Upper lobe of left lung (tissue), 6 donors: Measurements from ENCODE around the gene INPP5D. TPM values are rescaled to one million over a fixed set of nuclear protein-coding genes. Genes with fewer than 3 reads are reported as not detected.

Experiments
- ATAC-seq, 2 donors: fragments of 200-7000 bp; cut with Tn5 transposase; one replicate each; pipeline ENCODE4 v1.9.1; 2022; ENCODE audit warnings: mild to moderate bottlenecking in 2 of 2, moderate library complexity in 2 of 2; ENCODE audit not compliant: low FRiP score in 2 of 2
- DNase-seq, 2 donors: peaks; one replicate each; pipeline ENCODE4 v3.0.0-alpha.2; 2019 to 2020
- H3K27ac ChIP-seq, 4 donors: fragments of 200-600 bp; sonication (generic); one replicate each; pipeline ENCODE4 v1.5.1; 2016 to 2019
- H3K27me3 ChIP-seq, 4 donors: fragments of 200-600 bp; sonication (generic); one replicate each; pipeline ENCODE4 v1.5.1; 2017 to 2019
- H3K36me3 ChIP-seq, 4 donors: fragments of 200-600 bp; sonication (generic); one replicate each; pipeline ENCODE4 v1.5.1; 2016 to 2019
- H3K4me1 ChIP-seq, 4 donors: fragments of 200-600 bp; sonication (generic); one replicate each; pipeline ENCODE4 v1.5.1; 2018 to 2019
- H3K4me3 ChIP-seq, 4 donors: fragments of 200-600 bp; sonication (generic); one replicate each; pipeline ENCODE4 v1.5.1; 2017 to 2019; ENCODE audit warnings: mild to moderate bottlenecking in 2 of 4, moderate library complexity in 1 of 4
- H3K9me3 ChIP-seq, 4 donors: fragments of 200-600 bp; sonication (generic); one replicate each; pipeline ENCODE4 v1.5.1; 2018 to 2019
- EP300 ChIP-seq, 4 donors: sonication (generic); formaldehyde crosslinking; IDR thresholded peaks; one replicate each; pipeline ENCODE4 v1.5.1; 2017; ENCODE audit warnings: antibody characterized with exemption in 4 of 4, control low read depth in 2 of 4
- POLR2A ChIP-seq, 4 donors: fragments of 450-650 bp; IDR thresholded peaks; one replicate each; pipeline ENCODE4 v1.5.1; 2016 to 2017; ENCODE audit warnings: antibody characterized with exemption in 4 of 4, mild to moderate bottlenecking in 2 of 4
- POLR2AphosphoS5 ChIP-seq, 2 donors: sonication (generic); formaldehyde crosslinking; IDR thresholded peaks; one replicate each; pipeline ENCODE4 v1.5.1; 2017; ENCODE audit warnings: antibody characterized with exemption in 2 of 2
- WGBS, 2 donors: methylation state at CpG; one replicate each; pipeline ENCODE4 v1.1.5; 2017 to 2018; 5-methylcytosine and 5-hydroxymethylcytosine counted together
- total RNA-seq, 6 donors: library from RNA; depleted of rRNA in 4 of 6; stranded (reverse); fragments of >200 nt in 4 of 6; gene quantifications; one replicate each; pipeline versions ENCODE4 v1.1.0 to v1.2.1, GENCODE V29; 2016 to 2021
- TF ChIP-seq, protein P1 (sequence below), 6 experiments: fragments of 450-650 bp in 4 of 6; fragments of 200-600 bp in 2 of 6; sonication (generic) in 2 of 6; IDR thresholded peaks; one replicate each; pipeline ENCODE4 v1.5.1; 2016 to 2019; ENCODE audit warnings: antibody characterized with exemption in 6 of 6
- donor health status: DM: no; HTN: no; CAD: no; lungs with moderate emphysema.
- donor health status: DM: no; HTN: yes; CAD: no; lungs with severe emphysema.

The INPP5D gene
- total RNA-seq, 6 donors from 2014 or later = 17.6 to 243 (median 31.7) TPM

DNA sequence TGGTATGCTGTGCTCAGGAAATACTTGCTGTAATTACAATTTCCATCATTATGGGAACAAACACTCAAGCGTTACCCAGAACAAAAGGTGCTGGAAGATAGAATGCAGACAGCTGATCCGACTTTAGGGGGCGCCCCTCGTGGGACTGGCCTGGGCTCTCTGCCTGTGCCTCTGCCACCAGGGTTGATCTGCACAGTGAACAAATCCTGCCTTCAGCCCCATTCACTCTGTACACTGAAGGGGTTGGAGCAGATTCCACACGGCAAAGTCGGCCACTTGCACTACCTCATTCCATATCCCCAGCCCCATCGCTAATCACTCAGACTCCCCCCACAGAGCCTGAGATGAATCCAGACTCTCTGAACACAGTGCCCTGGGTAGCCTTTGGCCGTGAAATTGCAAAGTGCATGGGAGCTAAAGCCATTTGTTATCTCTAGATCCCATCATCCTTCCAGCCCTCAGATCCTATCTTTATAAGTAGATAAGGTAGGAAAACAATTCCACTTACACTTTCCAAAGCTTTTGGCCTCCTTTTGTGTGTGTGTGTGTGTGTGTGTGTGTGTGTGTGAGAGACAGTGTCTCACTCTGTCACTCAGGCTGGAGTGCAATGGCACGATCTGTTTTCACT is 69.3 kb downstream of the INPP5D start:
- Histone ChIP-seq H3K27me3 (no peaks in the 10 kb centered on the region), H3K36me3 (peaks cover 0 to 35% (median 13%) of the 10 kb centered on the region in 4 donors), H3K4me3 (no peak overlapping the region), H3K9me3 (no peaks in the 10 kb centered on the region), H3K27ac (no peak overlapping the region), H3K4me1 (no peaks in the 10 kb centered on the region)
- 64 to 68% methylated on average over 9 of the region's 9 CpGs for WGBS, 2 donors
- no peak for TF ChIP-seq EP300 (IDR thresholded peaks at IDR 0.05)
- no peak for TF ChIP-seq POLR2AphosphoS5 (IDR thresholded peaks at IDR 0.05)
- TF ChIP-seq, protein P1, sequence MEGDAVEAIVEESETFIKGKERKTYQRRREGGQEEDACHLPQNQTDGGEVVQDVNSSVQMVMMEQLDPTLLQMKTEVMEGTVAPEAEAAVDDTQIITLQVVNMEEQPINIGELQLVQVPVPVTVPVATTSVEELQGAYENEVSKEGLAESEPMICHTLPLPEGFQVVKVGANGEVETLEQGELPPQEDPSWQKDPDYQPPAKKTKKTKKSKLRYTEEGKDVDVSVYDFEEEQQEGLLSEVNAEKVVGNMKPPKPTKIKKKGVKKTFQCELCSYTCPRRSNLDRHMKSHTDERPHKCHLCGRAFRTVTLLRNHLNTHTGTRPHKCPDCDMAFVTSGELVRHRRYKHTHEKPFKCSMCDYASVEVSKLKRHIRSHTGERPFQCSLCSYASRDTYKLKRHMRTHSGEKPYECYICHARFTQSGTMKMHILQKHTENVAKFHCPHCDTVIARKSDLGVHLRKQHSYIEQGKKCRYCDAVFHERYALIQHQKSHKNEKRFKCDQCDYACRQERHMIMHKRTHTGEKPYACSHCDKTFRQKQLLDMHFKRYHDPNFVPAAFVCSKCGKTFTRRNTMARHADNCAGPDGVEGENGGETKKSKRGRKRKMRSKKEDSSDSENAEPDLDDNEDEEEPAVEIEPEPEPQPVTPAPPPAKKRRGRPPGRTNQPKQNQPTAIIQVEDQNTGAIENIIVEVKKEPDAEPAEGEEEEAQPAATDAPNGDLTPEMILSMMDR (IDR thresholded peaks at IDR 0.05) = no peak
- ATAC-seq = no peak
- no peak for DNase-seq

DNA sequence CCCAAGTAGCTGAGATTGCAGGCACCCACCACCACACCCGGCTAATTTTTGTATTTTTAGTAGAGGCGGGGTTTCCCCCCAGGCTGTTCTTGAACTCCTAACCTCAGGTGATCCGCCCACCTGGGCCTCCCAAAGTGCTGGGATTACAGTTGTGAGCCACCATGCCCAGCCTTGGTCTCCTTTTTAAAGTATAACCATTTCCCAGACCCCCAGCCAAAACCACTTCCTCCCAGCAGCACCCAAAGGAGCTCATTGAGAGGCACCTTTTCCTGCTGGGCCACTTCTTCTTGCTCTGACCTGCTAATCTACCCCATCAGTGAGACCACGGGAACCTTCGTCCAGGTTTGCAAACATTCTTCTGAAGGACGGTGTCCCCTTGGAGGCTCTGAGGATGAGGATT is 69.9 kb downstream of the INPP5D start:
- ATAC-seq = no peak
- Histone ChIP-seq H3K27ac (no peak overlapping the region), H3K4me3 (no peak overlapping the region), H3K9me3 (no peaks in the 10 kb centered on the region), H3K27me3 (no peaks in the 10 kb centered on the region), H3K36me3 (peaks cover 0 to 35% (median 12%) of the 10 kb centered on the region in 4 donors), H3K4me1 (no peaks in the 10 kb centered on the region)
- 53 to 68% methylated on average over 6 of the region's 6 CpGs for WGBS, 2 donors
- TF ChIP-seq, protein P1 (IDR thresholded peaks at IDR 0.05) = no peak
- no peak for TF ChIP-seq POLR2A (IDR thresholded peaks at IDR 0.05)
- TF ChIP-seq POLR2AphosphoS5 (IDR thresholded peaks at IDR 0.05) = no peak
- TF ChIP-seq EP300 (IDR thresholded peaks at IDR 0.05) = no peak
- no peak for DNase-seq

DNA sequence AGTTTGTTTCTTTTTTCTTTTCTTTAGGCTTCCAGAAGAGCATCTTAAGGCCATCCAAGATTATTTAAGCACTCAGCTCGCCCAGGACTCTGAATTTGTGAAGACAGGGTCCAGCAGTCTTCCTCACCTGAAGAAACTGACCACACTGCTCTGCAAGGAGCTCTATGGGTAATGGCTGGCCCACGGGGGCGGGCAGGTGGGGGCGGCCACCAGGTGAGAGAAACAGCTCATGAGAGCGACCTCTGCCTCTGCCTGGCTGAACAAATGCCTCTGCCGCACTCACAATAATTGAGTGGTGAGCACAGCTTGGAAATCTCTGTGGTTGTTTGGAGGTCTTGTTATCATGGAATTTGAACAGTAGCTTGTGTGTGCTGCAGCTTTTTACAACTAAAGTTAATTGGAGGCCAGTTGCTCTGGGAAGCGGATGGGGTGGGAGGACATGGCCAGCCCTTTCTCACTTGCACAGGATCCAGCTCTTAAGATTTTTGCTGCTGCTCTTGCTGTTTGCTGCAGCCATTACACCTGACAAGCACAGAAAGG is 70.4 kb downstream of the INPP5D start:
- Histone ChIP-seq H3K27me3 (no peaks in the 10 kb centered on the region), H3K9me3 (peaks cover 0 to under 1% (median 0%) of the 10 kb centered on the region in 4 donors), H3K4me3 (no peak overlapping the region), H3K4me1 (no peaks in the 10 kb centered on the region), H3K36me3 (peaks cover 0 to 35% (median 8%) of the 10 kb centered on the region in 4 donors), H3K27ac (no peak overlapping the region)
- TF ChIP-seq POLR2A (IDR thresholded peaks at IDR 0.05) (no peak), POLR2AphosphoS5 (IDR thresholded peaks at IDR 0.05) (no peak), EP300 (IDR thresholded peaks at IDR 0.05) (no peak)
- TF ChIP-seq, protein P1 (IDR thresholded peaks at IDR 0.05) = no peak
- WGBS, 2 donors = 79 to 86% methylated on average over 7 of the region's 7 CpGs
- DNase-seq = no peak
- no peak for ATAC-seq

DNA sequence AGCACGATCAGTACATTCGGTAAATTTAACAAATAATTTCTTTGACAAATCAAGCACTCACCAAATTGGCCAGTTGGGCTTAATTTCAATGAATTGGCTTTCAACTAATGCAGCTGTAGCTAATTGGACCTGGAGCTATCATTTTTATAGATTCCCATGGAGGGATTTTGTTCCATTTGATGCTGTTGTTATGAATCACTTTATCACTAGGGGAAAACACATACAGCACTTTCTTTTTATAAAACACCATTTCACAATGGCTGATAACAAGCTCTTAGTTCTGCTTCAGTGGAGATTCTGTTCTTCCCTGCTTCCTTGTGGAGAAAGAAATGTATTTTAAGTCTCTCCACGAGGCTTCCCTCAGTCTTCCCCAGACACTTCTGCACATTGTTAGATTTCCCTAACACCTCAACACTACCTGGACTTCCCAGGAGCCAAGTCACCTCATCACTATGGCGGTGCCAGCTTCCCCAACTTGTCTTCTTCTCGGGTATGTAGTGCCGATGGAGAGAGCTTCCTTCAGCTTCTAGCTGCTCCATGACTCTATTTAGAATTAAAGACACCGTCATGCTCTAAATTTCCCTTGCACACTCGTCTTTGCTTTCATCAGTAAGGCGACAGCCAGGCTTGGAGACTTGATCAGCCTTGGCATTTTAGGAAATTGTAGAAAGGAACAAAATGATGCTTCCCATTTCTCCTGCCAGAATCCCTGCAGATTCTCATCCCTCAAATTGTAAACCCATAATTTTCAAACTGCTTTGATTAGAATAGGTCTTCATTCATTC is 72.0 kb downstream of the INPP5D start:
- no peak for ATAC-seq
- Histone ChIP-seq H3K4me1 (no peaks in the 10 kb centered on the region), H3K9me3 (peaks cover 0 to 7% (median 0%) of the 10 kb centered on the region in 4 donors), H3K36me3 (peaks cover 0 to 29% (median 4%) of the 10 kb centered on the region in 4 donors), H3K4me3 (no peak overlapping the region), H3K27me3 (no peaks in the 10 kb centered on the region), H3K27ac (no peak overlapping the region)
- TF ChIP-seq POLR2AphosphoS5 (IDR thresholded peaks at IDR 0.05) (no peak), EP300 (IDR thresholded peaks at IDR 0.05) (no peak), POLR2A (IDR thresholded peaks at IDR 0.05) (no peak)
- TF ChIP-seq, protein P1 (IDR thresholded peaks at IDR 0.05) = no peak
- DNase-seq = no peak
- 85 to 89% methylated on average over 9 of the region's 9 CpGs for WGBS, 2 donors
